ENCODE data around the gene TRMT61B.

The TRMT61B gene

GRCh38 chr2:28870146-28870891 lies at the start of gene TRMT61B:
TRMT61B (minus strand) TSS chr2:28870309; CDS start chr2:28870277, 32 bp downstream.
- DNase-seq, result peak; percentile 97

GRCh38 chr2:28915939-28916338 lies 45.8 kb upstream of the TRMT61B start:
- no peak for DNase-seq

GRCh38 chr2:28909655-28910353 lies 39.7 kb upstream of the TRMT61B start:
- no peak for DNase-seq

- DNase-seq, result no peak
These were observed 38.1 kb upstream of the TRMT61B start for GRCh38 chr2:28908172-28908571.

- DNase-seq, result no peak
These were observed 36.7 kb upstream of the TRMT61B start for GRCh38 chr2:28906821-28907220.

GRCh38 chr2:28906376-28906775 lies 36.3 kb upstream of the TRMT61B start:
- DNase-seq, result no peak

- DNase-seq, result no peak
These were observed 35.4 kb upstream of the TRMT61B start for GRCh38 chr2:28905533-28905932.

GRCh38 chr2:28904802-28905457 lies 34.8 kb upstream of the TRMT61B start:
- DNase-seq, result no peak

- DNase-seq, result no peak
These were observed 34.2 kb upstream of the TRMT61B start for GRCh38 chr2:28904295-28904694.

- DNase-seq, result no peak
These were observed 32.5 kb upstream of the TRMT61B start for GRCh38 chr2:28902584-28902983.

- no peak for DNase-seq
These were observed 31.7 kb upstream of the TRMT61B start for GRCh38 chr2:28901841-28902240.

GRCh38 chr2:28901202-28901601 lies 31.1 kb upstream of the TRMT61B start:
- DNase-seq, result no peak

GRCh38 chr2:28898048-28898447 lies 27.9 kb upstream of the TRMT61B start:
- DNase-seq, result no peak

- no peak for DNase-seq
These were observed 26.8 kb upstream of the TRMT61B start for GRCh38 chr2:28896906-28897305.

- peak; percentile 28 for DNase-seq
These were observed 25.2 kb upstream of the TRMT61B start for GRCh38 chr2:28895189-28895893.

- peak; percentile 98 for DNase-seq
These were observed 24.5 kb upstream of the TRMT61B start, which contains the start of gene WDR43 for GRCh38 chr2:28894470-28895188. WDR43 (plus strand) TSS chr2:28894667; CDS start chr2:28894699, 32 bp downstream.

- no peak for DNase-seq
These were observed 23.4 kb upstream of the TRMT61B start for GRCh38 chr2:28893488-28893887.

- no peak for DNase-seq
These were observed 10.1 kb upstream of the TRMT61B start for GRCh38 chr2:28880193-28880592.

- DNase-seq, result no peak
These were observed 1.5 kb upstream of the TRMT61B start for GRCh38 chr2:28871620-28872019.

GRCh38 chr2:28869494-28870145 lies 489 bp downstream of the TRMT61B start:
- DNase-seq, result peak; percentile 32

- no peak for DNase-seq
These were observed 1.5 kb downstream of the TRMT61B start for GRCh38 chr2:28868611-28869010.

GRCh38 chr2:28855977-28856376 lies 14.1 kb downstream of the TRMT61B start:
- DNase-seq, result no peak
